ENCODE measurements around the gene WT1. TPM values are rescaled to one million over a fixed set of nuclear protein-coding genes. Genes with fewer than 3 reads are reported as not detected.

WT1 gene
- not detected in 2 replicates for total RNA-seq

GRCh38 chr11:32435511-32435941 lies at the start of gene WT1:
WT1 (minus strand) TSS chr11:32435539.

Small RNAs within 50 kb of the gene (small RNA-seq; reads per million reads assigned to genes)
- gene RF02204 (not detected), gene RF02205 (not detected)

Other genes with a start within 250 kb of the WT1 start
- 469 and 551 TPM in 2 replicates for gene EIF3M, start 148.3 kb upstream of the WT1 start, total RNA-seq